CD4-positive, alpha-beta T cell (primary cell): ENCODE data around the gene TRIML1. TPM values are rescaled to one million over a fixed set of nuclear protein-coding genes. Genes with fewer than 3 reads are reported as not detected.

Source experiments
- ATAC-seq: fragments of 200-7000 bp; cut with Tn5 transposase; one replicate; pipeline ENCODE4 v1.10.0; 2022; ENCODE audit warnings: mild to moderate bottlenecking; ENCODE audit not compliant: poor library complexity
- CTCF ChIA-PET: fragments of 350-600 bp; sonication (Branson Sonifier 250); formaldehyde crosslinking; loops from one replicate; lab custom pipeline; 2021; ENCODE audit warnings: antibody characterized with exemption, inconsistent platforms; lab: Charles Lee
- POLR2A ChIA-PET: fragments of 350-600 bp; sonication (Branson Sonifier 250); formaldehyde crosslinking; loops from one replicate; lab custom pipeline; 2021; ENCODE audit warnings: antibody characterized with exemption, inconsistent platforms; lab: Charles Lee
- DNase-seq, 14 experiments: peaks; one replicate each; pipeline ENCODE4 v3.0.0-alpha.2; 2013 to 2020; ENCODE audit warnings: mixed read lengths in 2 of 14
- H3K27ac ChIP-seq, 2 donors: one replicate each; pipeline versions ENCODE4 v1.5.1 to v1.7.0; 2013; ENCODE audit warnings: low read length in 2 of 2, low read depth in 1 of 2, mild to moderate bottlenecking in 1 of 2
- H3K27me3 ChIP-seq, 2 experiments: 1 replicate in 1 of 2; 2 replicates in 1 of 2; pipeline versions ENCODE4 v1.6.1 to v1.7.0; 2013; ENCODE audit warnings: low read length in 2 of 2, control low read depth in 1 of 2, mild to moderate bottlenecking in 1 of 2, moderate library complexity in 1 of 2; ENCODE audit not compliant: insufficient read depth in 2 of 2, control insufficient read depth in 1 of 2
- H3K36me3 ChIP-seq: one replicate; pipeline ENCODE4 v1.6.1; 2013; ENCODE audit warnings: low read length, control low read depth; ENCODE audit not compliant: insufficient read depth
- H3K4me1 ChIP-seq: one replicate; pipeline ENCODE4 v1.6.1; 2013; ENCODE audit warnings: low read length, control low read depth; ENCODE audit not compliant: insufficient read depth
- H3K4me3 ChIP-seq: one replicate; pipeline ENCODE4 v1.5.1; 2013; ENCODE audit warnings: mild to moderate bottlenecking, low read length, moderate library complexity
- H3K9me3 ChIP-seq, 2 experiments: 1 replicate in 1 of 2; 2 replicates in 1 of 2; pipeline versions ENCODE4 v1.6.1 to v1.7.0; 2013; ENCODE audit warnings: low read length in 2 of 2, mild to moderate bottlenecking in 2 of 2, control low read depth in 1 of 2, moderate library complexity in 1 of 2; ENCODE audit not compliant: control insufficient read depth in 1 of 2, insufficient read depth in 1 of 2
- H3K27ac Mint-ChIP-seq: one replicate; pipeline ENCODE4 v1.8.0; 2020; ENCODE audit warnings: mixed read lengths
- H3K27me3 Mint-ChIP-seq: one replicate; pipeline ENCODE4 v1.8.0; 2021; ENCODE audit warnings: mixed read lengths
- H3K36me3 Mint-ChIP-seq: one replicate; pipeline ENCODE4 v1.8.0; 2021; ENCODE audit warnings: low read depth, mixed read lengths
- H3K4me1 Mint-ChIP-seq: one replicate; pipeline ENCODE4 v1.8.0; 2021; ENCODE audit warnings: low read depth, mixed read lengths
- H3K4me3 Mint-ChIP-seq: one replicate; pipeline ENCODE4 v1.8.0; 2020; ENCODE audit warnings: mild to moderate bottlenecking, mixed read lengths
- H3K9me3 Mint-ChIP-seq: one replicate; pipeline ENCODE4 v1.8.0; 2020; ENCODE audit warnings: mixed read lengths
- intact Hi-C, 2 experiments: fragments of 100-400 bp; cut with DNase I in 1 of 2; cut with micrococcal nuclease in 1 of 2; formaldehyde crosslinking; loops; one replicate each; pipeline versions ENCODE4 v1.15.1 to v1.9.0; 2023 to 2025; cut with DNase I, micrococcal nuclease
- total RNA-seq, 174 experiments: library from RNA in 2 of 174; stranded (reverse) in 2 of 174; gene quantifications; one replicate each; pipeline ENCODE4 v1.2.3 and lab custom pipeline; 2021 to 2026
- TF ChIP-seq, protein P1 (sequence below): fragments of 200-600 bp; IDR thresholded peaks from one replicate; pipeline ENCODE4 v1.8.0; 2022; ENCODE audit warnings: antibody characterized with exemption, mild to moderate bottlenecking

TRIML1 gene
- total RNA-seq, 2 experiments from 2014 or later = not detected

DNA sequence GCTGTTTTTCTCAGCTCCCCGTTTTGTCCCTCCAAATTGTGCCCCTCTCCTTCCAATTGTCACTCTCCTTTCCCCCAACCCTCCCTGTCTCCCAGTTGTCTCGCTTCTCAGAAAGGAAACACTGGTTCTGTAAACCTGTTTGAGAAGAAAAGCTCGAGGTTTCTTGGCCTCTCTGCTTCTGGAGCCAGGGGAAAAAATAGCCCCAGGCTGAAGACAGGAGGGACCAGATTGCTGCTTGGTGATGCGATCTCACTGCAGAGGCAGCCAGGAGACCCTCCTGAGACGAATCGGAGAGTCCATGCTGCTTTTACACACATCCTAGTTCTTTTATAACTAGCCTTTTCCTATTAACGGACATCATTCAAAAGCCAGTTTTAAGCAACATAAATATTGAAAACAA is 21.2 kb downstream of the TRIML1 start:
- no peaks in the 10 kb centered on the region for H3K36me3 Mint-ChIP-seq
- H3K4me3 ChIP-seq = no peak overlapping the region
- H3K27me3 Mint-ChIP-seq = no peaks in the 10 kb centered on the region
- H3K27me3 ChIP-seq = no peaks in the 10 kb centered on the region
- no peaks in the 10 kb centered on the region for H3K4me1 Mint-ChIP-seq
- H3K4me3 Mint-ChIP-seq = no peak overlapping the region
- CTCF ChIA-PET = no interaction called here
- intact Hi-C loops = no loop called here
- TF ChIP-seq, protein P1, sequence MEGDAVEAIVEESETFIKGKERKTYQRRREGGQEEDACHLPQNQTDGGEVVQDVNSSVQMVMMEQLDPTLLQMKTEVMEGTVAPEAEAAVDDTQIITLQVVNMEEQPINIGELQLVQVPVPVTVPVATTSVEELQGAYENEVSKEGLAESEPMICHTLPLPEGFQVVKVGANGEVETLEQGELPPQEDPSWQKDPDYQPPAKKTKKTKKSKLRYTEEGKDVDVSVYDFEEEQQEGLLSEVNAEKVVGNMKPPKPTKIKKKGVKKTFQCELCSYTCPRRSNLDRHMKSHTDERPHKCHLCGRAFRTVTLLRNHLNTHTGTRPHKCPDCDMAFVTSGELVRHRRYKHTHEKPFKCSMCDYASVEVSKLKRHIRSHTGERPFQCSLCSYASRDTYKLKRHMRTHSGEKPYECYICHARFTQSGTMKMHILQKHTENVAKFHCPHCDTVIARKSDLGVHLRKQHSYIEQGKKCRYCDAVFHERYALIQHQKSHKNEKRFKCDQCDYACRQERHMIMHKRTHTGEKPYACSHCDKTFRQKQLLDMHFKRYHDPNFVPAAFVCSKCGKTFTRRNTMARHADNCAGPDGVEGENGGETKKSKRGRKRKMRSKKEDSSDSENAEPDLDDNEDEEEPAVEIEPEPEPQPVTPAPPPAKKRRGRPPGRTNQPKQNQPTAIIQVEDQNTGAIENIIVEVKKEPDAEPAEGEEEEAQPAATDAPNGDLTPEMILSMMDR = no peak
- ATAC-seq = no peak
- H3K4me1 ChIP-seq = no peaks in the 10 kb centered on the region
- peaks cover 3% of the 10 kb centered on the region for H3K9me3 Mint-ChIP-seq
- no peak overlapping the region for H3K27ac ChIP-seq
- H3K36me3 ChIP-seq = no peaks in the 10 kb centered on the region
- no peak for DNase-seq
- POLR2A ChIA-PET = no interaction called here
- H3K9me3 ChIP-seq = peaks cover 0 to 42% of the 10 kb centered on the region in 2 experiments
- H3K27ac Mint-ChIP-seq = no peak overlapping the region

DNA sequence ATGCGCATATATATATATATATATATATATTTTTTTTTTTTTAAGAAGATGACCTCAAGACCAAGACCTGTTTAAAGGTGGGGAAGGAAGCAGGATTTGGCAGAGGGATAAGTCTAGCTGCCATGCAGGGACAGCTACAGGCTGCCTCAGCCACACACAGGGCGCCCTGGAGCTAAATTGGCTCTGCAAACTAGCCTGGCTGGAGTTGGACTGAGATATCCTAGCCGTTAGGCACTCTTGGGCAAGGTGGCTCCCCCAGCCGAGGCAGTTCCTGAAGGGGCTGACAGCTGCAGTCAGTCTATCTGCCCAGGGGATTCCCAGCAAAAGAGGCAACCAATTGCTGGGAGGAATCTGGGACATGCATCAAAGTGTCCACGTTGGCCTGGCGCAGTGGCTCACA is 21.9 kb downstream of the TRIML1 start:
- TF ChIP-seq, protein P1 = no peak
- H3K4me3 Mint-ChIP-seq = no peak overlapping the region
- H3K9me3 Mint-ChIP-seq = peaks cover 3% of the 10 kb centered on the region
- no peaks in the 10 kb centered on the region for H3K36me3 Mint-ChIP-seq
- Histone ChIP-seq H3K36me3 (no peaks in the 10 kb centered on the region), H3K27ac (no peak overlapping the region), H3K9me3 (peaks cover 0 to 44% of the 10 kb centered on the region in 2 experiments), H3K27me3 (no peaks in the 10 kb centered on the region), H3K4me3 (no peak overlapping the region), H3K4me1 (no peaks in the 10 kb centered on the region)
- POLR2A ChIA-PET = no interaction called here
- no peaks in the 10 kb centered on the region for H3K4me1 Mint-ChIP-seq
- intact Hi-C loops = no loop called here
- ATAC-seq = no peak
- CTCF ChIA-PET = no interaction called here
- DNase-seq = no peak
- no peak overlapping the region for H3K27ac Mint-ChIP-seq
- H3K27me3 Mint-ChIP-seq = no peaks in the 10 kb centered on the region

DNA sequence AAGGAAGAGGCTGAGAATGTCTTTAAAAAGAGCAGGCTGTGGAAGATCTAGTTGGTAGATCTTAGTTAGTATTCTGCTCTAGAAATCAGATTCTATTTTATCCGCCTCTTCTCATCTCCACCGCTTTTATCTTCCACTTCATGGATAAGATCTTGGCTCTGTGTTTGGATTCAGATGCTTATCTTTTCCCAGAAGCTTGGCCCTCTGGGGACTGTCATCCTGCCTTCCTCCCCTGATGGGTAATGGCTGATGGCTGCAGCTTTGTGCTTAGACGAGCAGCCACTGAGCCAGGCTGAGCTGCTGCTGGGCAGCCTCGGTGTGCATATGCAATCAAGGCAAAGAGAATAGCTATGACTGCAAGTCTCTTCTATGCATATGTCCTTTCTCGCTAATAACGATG is 23.5 kb downstream of the TRIML1 start:
- Histone ChIP-seq H3K4me3 (no peak overlapping the region), H3K9me3 (peaks cover 0 to 44% of the 10 kb centered on the region in 2 experiments), H3K27me3 (no peaks in the 10 kb centered on the region), H3K4me1 (no peaks in the 10 kb centered on the region), H3K36me3 (no peaks in the 10 kb centered on the region), H3K27ac (no peak overlapping the region)
- no peaks in the 10 kb centered on the region for H3K4me1 Mint-ChIP-seq
- TF ChIP-seq, protein P1 = no peak
- ChIA-PET CTCF (no interaction called here), POLR2A (no interaction called here)
- DNase-seq (no peak), ATAC-seq (no peak)
- H3K9me3 Mint-ChIP-seq = no peaks in the 10 kb centered on the region
- H3K27me3 Mint-ChIP-seq = no peaks in the 10 kb centered on the region
- intact Hi-C loops = no loop called here
- no peak overlapping the region for H3K27ac Mint-ChIP-seq
- no peaks in the 10 kb centered on the region for H3K36me3 Mint-ChIP-seq
- no peak overlapping the region for H3K4me3 Mint-ChIP-seq
